Right atrium auricular region (tissue), 2 donors: ENCODE data around the gene EIPR1. TPM values are rescaled to one million over a fixed set of nuclear protein-coding genes. Genes with fewer than 3 reads are reported as not detected.

Experiments used
- DNase-seq: peaks from one replicate; pipeline ENCODE4 v3.0.0-alpha.2; 2019; ENCODE audit warnings: low spot score
- H3K27ac ChIP-seq, 2 donors: fragments of 200-600 bp; sonication (generic); 1 replicate in 1 of 2; 2 replicates in 1 of 2; pipeline ENCODE4 v1.5.1; 2016 to 2019
- H3K27me3 ChIP-seq, 2 donors: fragments of 200-600 bp; sonication (generic); one replicate each; pipeline versions ENCODE4 v1.5.1 to v1.6.0; 2017 to 2019
- H3K36me3 ChIP-seq: fragments of 200-600 bp; sonication (generic); one replicate; pipeline ENCODE4 v1.5.1; 2016
- H3K4me1 ChIP-seq, 2 donors: fragments of 200-600 bp; sonication (generic); one replicate each; pipeline versions ENCODE4 v1.5.1 to v1.6.0; 2017 to 2019
- H3K4me3 ChIP-seq, 2 donors: fragments of 200-600 bp; sonication (generic); 1 replicate in 1 of 2; 2 replicates in 1 of 2; pipeline ENCODE4 v1.5.1; 2017 to 2019; ENCODE audit warnings: mild to moderate bottlenecking in 1 of 2, moderate library complexity in 1 of 2
- H3K9me3 ChIP-seq, 2 donors: fragments of 200-600 bp; sonication (generic); one replicate each; pipeline ENCODE4 v1.5.1; 2019
- CTCF ChIP-seq, 2 donors: fragments of 200-600 bp; sonication (generic); IDR thresholded peaks; one replicate each; pipeline ENCODE4 v1.5.1; 2019; ENCODE audit warnings: antibody characterized with exemption in 2 of 2
- total RNA-seq, 2 donors: library from RNA; depleted of rRNA; stranded (reverse); fragments of >200 nt; gene quantifications; one replicate each; pipeline ENCODE4 v1.1.0, GENCODE V29; 2016

Gene EIPR1
- total RNA-seq, 2 donors from 2014 or later, result 13.2 to 13.6 TPM

- H3K9me3 ChIP-seq, result peaks cover 0 to 17% of the 10 kb centered on the region in 2 donors
- no peaks in the 10 kb centered on the region for H3K27me3 ChIP-seq
- TF ChIP-seq CTCF (IDR thresholded peaks at IDR 0.05), result no peak
- no peak overlapping the region for H3K4me3 ChIP-seq
- H3K27ac ChIP-seq, result no peak overlapping the region
- DNase-seq, result no peak
- no peaks in the 10 kb centered on the region for H3K4me1 ChIP-seq
- no peaks in the 10 kb centered on the region for H3K36me3 ChIP-seq
Observed at GRCh38 chr2:3160751-3161330, 216.8 kb downstream of the EIPR1 start.

GRCh38 chr2:3159782-3160545, 217.7 kb downstream of the EIPR1 start:
- Histone ChIP-seq H3K4me1 (no peaks in the 10 kb centered on the region), H3K36me3 (no peaks in the 10 kb centered on the region), H3K9me3 (peaks cover 0 to 17% of the 10 kb centered on the region in 2 donors), H3K4me3 (no peak overlapping the region), H3K27ac (no peak overlapping the region), H3K27me3 (no peaks in the 10 kb centered on the region)
- TF ChIP-seq CTCF (IDR thresholded peaks at IDR 0.05), result no peak
- DNase-seq, result no peak

GRCh38 chr2:3154700-3155099, 222.9 kb downstream of the EIPR1 start:
- no peak for TF ChIP-seq CTCF (IDR thresholded peaks at IDR 0.05)
- H3K27ac ChIP-seq, result no peak overlapping the region
- no peaks in the 10 kb centered on the region for H3K9me3 ChIP-seq
- H3K36me3 ChIP-seq, result no peaks in the 10 kb centered on the region
- no peak overlapping the region for H3K4me3 ChIP-seq
- no peaks in the 10 kb centered on the region for H3K4me1 ChIP-seq
- no peak for DNase-seq
- no peaks in the 10 kb centered on the region for H3K27me3 ChIP-seq

GRCh38 chr2:3154146-3154545, 223.5 kb downstream of the EIPR1 start:
- H3K9me3 ChIP-seq, result no peaks in the 10 kb centered on the region
- TF ChIP-seq CTCF (IDR thresholded peaks at IDR 0.05), result no peak
- no peaks in the 10 kb centered on the region for H3K4me1 ChIP-seq
- DNase-seq, result no peak
- H3K4me3 ChIP-seq, result no peak overlapping the region
- H3K36me3 ChIP-seq, result no peaks in the 10 kb centered on the region
- no peaks in the 10 kb centered on the region for H3K27me3 ChIP-seq
- no peak overlapping the region for H3K27ac ChIP-seq

GRCh38 chr2:3151153-3151918, 226.3 kb downstream of the EIPR1 start:
- no peak for DNase-seq
- no peaks in the 10 kb centered on the region for H3K36me3 ChIP-seq
- H3K27me3 ChIP-seq, result no peaks in the 10 kb centered on the region
- H3K4me3 ChIP-seq, result no peak overlapping the region
- H3K4me1 ChIP-seq, result no peaks in the 10 kb centered on the region
- no peak for TF ChIP-seq CTCF (IDR thresholded peaks at IDR 0.05)
- no peaks in the 10 kb centered on the region for H3K9me3 ChIP-seq
- H3K27ac ChIP-seq, result no peak overlapping the region
